ENCODE data around the gene DGKH.

- TF ChIP-seq POLR2AphosphoS5 (IDR thresholded peaks at IDR 0.05), result no peak
- TF ChIP-seq CTCF (IDR thresholded peaks at IDR 0.05; ENCODE audit: poor library complexity, severe bottlenecking), result no peak
- TF ChIP-seq EP300 (conservative IDR thresholded peaks at IDR 0.05; ENCODE audit: poor library complexity, severe bottlenecking), result no peak
- TF ChIP-seq, protein P1, sequence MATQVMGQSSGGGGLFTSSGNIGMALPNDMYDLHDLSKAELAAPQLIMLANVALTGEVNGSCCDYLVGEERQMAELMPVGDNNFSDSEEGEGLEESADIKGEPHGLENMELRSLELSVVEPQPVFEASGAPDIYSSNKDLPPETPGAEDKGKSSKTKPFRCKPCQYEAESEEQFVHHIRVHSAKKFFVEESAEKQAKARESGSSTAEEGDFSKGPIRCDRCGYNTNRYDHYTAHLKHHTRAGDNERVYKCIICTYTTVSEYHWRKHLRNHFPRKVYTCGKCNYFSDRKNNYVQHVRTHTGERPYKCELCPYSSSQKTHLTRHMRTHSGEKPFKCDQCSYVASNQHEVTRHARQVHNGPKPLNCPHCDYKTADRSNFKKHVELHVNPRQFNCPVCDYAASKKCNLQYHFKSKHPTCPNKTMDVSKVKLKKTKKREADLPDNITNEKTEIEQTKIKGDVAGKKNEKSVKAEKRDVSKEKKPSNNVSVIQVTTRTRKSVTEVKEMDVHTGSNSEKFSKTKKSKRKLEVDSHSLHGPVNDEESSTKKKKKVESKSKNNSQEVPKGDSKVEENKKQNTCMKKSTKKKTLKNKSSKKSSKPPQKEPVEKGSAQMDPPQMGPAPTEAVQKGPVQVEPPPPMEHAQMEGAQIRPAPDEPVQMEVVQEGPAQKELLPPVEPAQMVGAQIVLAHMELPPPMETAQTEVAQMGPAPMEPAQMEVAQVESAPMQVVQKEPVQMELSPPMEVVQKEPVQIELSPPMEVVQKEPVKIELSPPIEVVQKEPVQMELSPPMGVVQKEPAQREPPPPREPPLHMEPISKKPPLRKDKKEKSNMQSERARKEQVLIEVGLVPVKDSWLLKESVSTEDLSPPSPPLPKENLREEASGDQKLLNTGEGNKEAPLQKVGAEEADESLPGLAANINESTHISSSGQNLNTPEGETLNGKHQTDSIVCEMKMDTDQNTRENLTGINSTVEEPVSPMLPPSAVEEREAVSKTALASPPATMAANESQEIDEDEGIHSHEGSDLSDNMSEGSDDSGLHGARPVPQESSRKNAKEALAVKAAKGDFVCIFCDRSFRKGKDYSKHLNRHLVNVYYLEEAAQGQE (IDR thresholded peaks at IDR 0.05; ENCODE audit: borderline replicate concordance), result no peak
- TF ChIP-seq TAF1 (IDR thresholded peaks at IDR 0.05; ENCODE audit: low read depth), result no peak
- no peak for TF ChIP-seq RAD21 (conservative IDR thresholded peaks at IDR 0.05)
- no peak for TF ChIP-seq EZH2 (IDR thresholded peaks at IDR 0.05; ENCODE audit: borderline replicate concordance, insufficient read depth, low read length, poor library complexity, severe bottlenecking)
- no peak for TF ChIP-seq SMC3 (conservative IDR thresholded peaks at IDR 0.05; ENCODE audit: poor library complexity)
- no peak for TF ChIP-seq MXI1 (conservative IDR thresholded peaks at IDR 0.05; ENCODE audit: poor library complexity, severe bottlenecking)
Observed at GRCh38 chr13:42164557-42165125, 116.2 kb downstream of the DGKH start.

All from neural cell (in vitro differentiated cells).